Peyer's patch (tissue), 4 donors: ENCODE results near the gene PPARGC1A. TPM values are rescaled to one million over a fixed set of nuclear protein-coding genes. Genes with fewer than 3 reads are reported as not detected.

Source experiments
- DNase-seq, 3 donors: peaks; one replicate each; pipeline ENCODE4 v3.0.0-alpha.2; 2017 to 2019
- H3K27ac ChIP-seq, 4 donors: fragments of 200-600 bp; sonication (generic); one replicate each; pipeline ENCODE4 v1.5.1; 2016 to 2019
- H3K27me3 ChIP-seq, 2 donors: fragments of 200-600 bp; sonication (generic); one replicate each; pipeline ENCODE4 v1.5.1; 2019
- H3K36me3 ChIP-seq, 3 donors: fragments of 200-600 bp; sonication (generic); one replicate each; pipeline ENCODE4 v1.5.1; 2016 to 2019
- H3K4me1 ChIP-seq, 4 donors: fragments of 200-600 bp; sonication (generic); one replicate each; pipeline ENCODE4 v1.5.1; 2016 to 2019
- H3K4me3 ChIP-seq, 4 donors: fragments of 200-600 bp; sonication (generic); 1 replicate in 3 of 4; 2 replicates in 1 of 4; pipeline ENCODE4 v1.5.1; 2016 to 2019; ENCODE audit warnings: mild to moderate bottlenecking in 1 of 4
- H3K9me3 ChIP-seq, 4 donors: fragments of 200-600 bp; sonication (generic); one replicate each; pipeline ENCODE4 v1.5.1; 2016 to 2019; ENCODE audit warnings: mild to moderate bottlenecking in 1 of 4
- POLR2A ChIP-seq, 2 donors: fragments of 450-650 bp; IDR thresholded peaks; one replicate each; pipeline ENCODE4 v1.5.1; 2017; ENCODE audit warnings: antibody characterized with exemption in 2 of 2, mild to moderate bottlenecking in 2 of 2, moderate library complexity in 2 of 2
- total RNA-seq, 4 donors: library from RNA; depleted of rRNA; stranded (reverse); fragments of >200 nt; gene quantifications; one replicate each; pipeline ENCODE4 v1.1.0, GENCODE V29; 2016
- TF ChIP-seq, protein P1 (sequence below), 6 experiments: fragments of 450-650 bp in 4 of 6; fragments of 200-600 bp in 2 of 6; sonication (generic) in 1 of 6; IDR thresholded peaks; one replicate each; pipeline ENCODE4 v1.5.1; 2017 to 2019; ENCODE audit warnings: antibody characterized with exemption in 6 of 6, mild to moderate bottlenecking in 3 of 6, moderate library complexity in 1 of 6

PPARGC1A gene
- total RNA-seq, 4 donors from 2014 or later, result 53.6 to 106 (median 66.0) TPM

DNA sequence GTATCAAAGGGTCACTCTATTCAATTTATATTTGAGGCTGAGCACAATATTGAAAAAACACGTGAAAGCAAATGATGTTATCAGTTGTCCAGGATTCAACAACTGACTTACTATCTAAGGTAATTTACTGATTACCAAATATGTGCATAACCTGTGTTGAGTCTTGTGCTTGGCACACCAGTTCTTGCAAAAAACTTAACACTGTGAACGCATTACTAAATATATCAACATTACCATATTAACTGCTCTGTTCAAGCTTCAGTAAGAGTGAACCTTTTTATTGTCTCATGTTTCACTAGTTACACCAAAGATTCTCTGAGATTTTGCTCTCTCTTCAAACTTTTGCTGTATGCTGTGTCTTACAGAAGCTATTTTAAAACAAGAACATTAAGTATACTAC lies 38.4 kb downstream of the PPARGC1A start:
- TF ChIP-seq, protein P1, sequence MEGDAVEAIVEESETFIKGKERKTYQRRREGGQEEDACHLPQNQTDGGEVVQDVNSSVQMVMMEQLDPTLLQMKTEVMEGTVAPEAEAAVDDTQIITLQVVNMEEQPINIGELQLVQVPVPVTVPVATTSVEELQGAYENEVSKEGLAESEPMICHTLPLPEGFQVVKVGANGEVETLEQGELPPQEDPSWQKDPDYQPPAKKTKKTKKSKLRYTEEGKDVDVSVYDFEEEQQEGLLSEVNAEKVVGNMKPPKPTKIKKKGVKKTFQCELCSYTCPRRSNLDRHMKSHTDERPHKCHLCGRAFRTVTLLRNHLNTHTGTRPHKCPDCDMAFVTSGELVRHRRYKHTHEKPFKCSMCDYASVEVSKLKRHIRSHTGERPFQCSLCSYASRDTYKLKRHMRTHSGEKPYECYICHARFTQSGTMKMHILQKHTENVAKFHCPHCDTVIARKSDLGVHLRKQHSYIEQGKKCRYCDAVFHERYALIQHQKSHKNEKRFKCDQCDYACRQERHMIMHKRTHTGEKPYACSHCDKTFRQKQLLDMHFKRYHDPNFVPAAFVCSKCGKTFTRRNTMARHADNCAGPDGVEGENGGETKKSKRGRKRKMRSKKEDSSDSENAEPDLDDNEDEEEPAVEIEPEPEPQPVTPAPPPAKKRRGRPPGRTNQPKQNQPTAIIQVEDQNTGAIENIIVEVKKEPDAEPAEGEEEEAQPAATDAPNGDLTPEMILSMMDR (IDR thresholded peaks at IDR 0.05), result no peak
- no peak for TF ChIP-seq POLR2A (IDR thresholded peaks at IDR 0.05)
- Histone ChIP-seq H3K27ac (no peak overlapping the region), H3K4me3 (no peak overlapping the region), H3K4me1 (peaks cover 0 to 4% (median 0%) of the 10 kb centered on the region in 4 donors), H3K27me3 (no peaks in the 10 kb centered on the region), H3K9me3 (no peaks in the 10 kb centered on the region), H3K36me3 (no peaks in the 10 kb centered on the region)
- no peak for DNase-seq

DNA sequence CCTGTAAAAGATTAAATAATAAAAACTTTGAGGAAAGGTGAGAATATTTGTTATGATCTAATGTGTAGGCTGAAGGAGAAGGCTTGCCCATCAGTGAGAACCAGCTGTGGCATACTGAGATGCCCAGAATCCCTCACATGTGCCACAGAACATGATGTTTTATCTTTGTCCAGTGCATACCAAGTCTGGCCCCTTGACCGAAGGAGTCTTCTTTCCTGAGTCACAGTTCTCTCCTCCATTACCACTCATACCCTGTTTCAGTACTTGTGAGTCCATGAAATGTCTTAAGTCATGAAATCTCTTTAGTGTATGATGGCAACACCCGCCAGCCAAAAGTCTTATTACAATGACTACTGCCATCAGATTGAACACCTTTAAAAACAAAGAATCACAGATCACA lies 42.7 kb downstream of the PPARGC1A start:
- no peak for TF ChIP-seq POLR2A (IDR thresholded peaks at IDR 0.05)
- TF ChIP-seq, protein P1 (IDR thresholded peaks at IDR 0.05), result no peak
- no peak for DNase-seq
- no peaks in the 10 kb centered on the region for H3K4me1 ChIP-seq
- H3K4me3 ChIP-seq, result no peak overlapping the region
- H3K36me3 ChIP-seq, result no peaks in the 10 kb centered on the region
- H3K9me3 ChIP-seq, result no peaks in the 10 kb centered on the region
- no peaks in the 10 kb centered on the region for H3K27me3 ChIP-seq
- no peak overlapping the region for H3K27ac ChIP-seq

DNA sequence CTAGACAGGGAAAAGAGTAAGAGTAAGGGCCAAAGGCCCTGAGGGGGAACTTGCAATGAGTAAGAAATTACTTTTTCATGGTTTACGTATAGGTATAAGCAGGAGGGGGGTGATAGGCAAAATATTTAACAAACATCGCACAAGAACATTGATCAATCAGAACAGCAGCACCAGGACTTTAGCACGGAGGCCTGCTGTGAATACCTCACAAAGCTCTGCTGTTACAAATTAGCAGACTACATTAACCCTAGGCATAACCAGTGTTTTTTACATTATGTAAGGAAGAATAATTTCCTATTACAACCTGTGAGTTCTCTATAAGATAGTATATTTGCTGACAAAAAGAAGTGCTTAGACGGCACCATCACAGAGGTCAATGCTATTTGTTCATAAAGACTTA lies 44.9 kb downstream of the PPARGC1A start:
- Histone ChIP-seq H3K9me3 (no peaks in the 10 kb centered on the region), H3K27me3 (no peaks in the 10 kb centered on the region), H3K27ac (no peak overlapping the region), H3K4me3 (no peak overlapping the region), H3K36me3 (no peaks in the 10 kb centered on the region), H3K4me1 (no peaks in the 10 kb centered on the region)
- DNase-seq, result no peak
- no peak for TF ChIP-seq POLR2A (IDR thresholded peaks at IDR 0.05)
- TF ChIP-seq, protein P1 (IDR thresholded peaks at IDR 0.05), result no peak

DNA sequence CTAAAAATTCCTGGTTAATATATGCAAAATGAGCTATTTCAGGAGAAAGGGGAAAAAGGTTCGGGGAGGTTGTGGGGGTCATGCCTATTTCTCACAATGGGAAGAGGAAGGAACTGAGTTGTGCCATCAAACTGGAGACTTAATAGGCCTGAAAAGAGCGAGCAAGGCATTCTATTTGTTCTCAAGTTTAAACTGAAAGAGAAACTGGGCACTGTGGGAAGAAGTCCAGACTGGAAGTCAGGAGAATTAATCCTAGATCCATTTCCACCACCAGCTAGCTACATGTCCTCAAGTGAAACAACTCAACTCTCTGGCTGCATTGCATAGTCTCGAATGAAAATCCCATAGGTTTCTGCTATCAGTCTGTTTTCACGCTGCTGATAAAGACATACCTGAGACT lies 50.6 kb downstream of the PPARGC1A start:
- TF ChIP-seq, protein P1 (IDR thresholded peaks at IDR 0.05), result no peak
- no peak for TF ChIP-seq POLR2A (IDR thresholded peaks at IDR 0.05)

DNA sequence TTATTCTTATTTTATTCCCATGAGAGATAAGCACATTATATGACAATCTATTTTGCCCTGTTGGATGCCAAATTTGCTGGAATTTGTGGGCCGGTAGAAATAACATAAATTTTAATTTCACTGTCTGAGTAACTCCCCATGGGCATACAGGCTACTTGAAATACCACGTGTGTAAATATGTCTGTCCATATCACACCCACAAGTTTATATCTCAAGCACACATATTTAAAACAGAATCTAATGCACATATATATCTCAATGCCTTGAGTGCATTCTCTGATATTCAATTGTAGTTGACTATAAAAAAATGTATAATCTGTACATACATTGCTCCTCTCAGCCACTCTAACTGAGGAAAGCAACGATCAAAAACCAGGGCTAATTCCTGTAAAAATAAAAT lies 51.2 kb downstream of the PPARGC1A start:
- TF ChIP-seq POLR2A (IDR thresholded peaks at IDR 0.05), result no peak
- TF ChIP-seq, protein P1 (IDR thresholded peaks at IDR 0.05), result no peak
- H3K27ac ChIP-seq, result no peak overlapping the region
- no peaks in the 10 kb centered on the region for H3K36me3 ChIP-seq
- H3K27me3 ChIP-seq, result no peaks in the 10 kb centered on the region
- H3K4me1 ChIP-seq, result no peaks in the 10 kb centered on the region
- H3K4me3 ChIP-seq, result no peak overlapping the region
- no peaks in the 10 kb centered on the region for H3K9me3 ChIP-seq
- no peak for DNase-seq

More for the DNA sequence above, 50.6 kb downstream of the PPARGC1A start:
- no peaks in the 10 kb centered on the region for H3K4me1 ChIP-seq
- DNase-seq, result no peak
- no peak overlapping the region for H3K4me3 ChIP-seq
- no peaks in the 10 kb centered on the region for H3K27me3 ChIP-seq
- H3K9me3 ChIP-seq, result no peaks in the 10 kb centered on the region
- H3K36me3 ChIP-seq, result no peaks in the 10 kb centered on the region
- H3K27ac ChIP-seq, result no peak overlapping the region

DNA sequence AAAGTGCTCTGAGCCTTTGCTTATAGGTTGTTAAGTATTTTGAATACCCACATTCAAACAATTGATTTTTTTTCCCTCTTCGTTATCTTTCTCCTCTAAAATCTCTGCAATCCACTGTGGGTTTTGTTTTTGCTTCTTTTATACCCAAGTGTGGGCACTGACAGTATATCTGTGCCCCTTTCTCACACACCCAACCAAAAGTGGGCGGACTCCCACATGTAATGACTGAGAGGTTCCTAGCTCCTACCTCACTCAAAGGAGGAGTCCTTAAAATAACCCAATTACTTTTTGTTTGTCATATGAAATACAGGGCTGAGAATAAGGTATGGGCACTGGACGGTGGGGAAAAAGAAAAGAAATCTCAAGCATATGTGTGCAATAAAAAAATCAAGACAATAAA lies 51.7 kb downstream of the PPARGC1A start:
- Histone ChIP-seq H3K9me3 (no peaks in the 10 kb centered on the region), H3K4me3 (no peak overlapping the region), H3K27me3 (no peaks in the 10 kb centered on the region), H3K27ac (no peak overlapping the region), H3K36me3 (no peaks in the 10 kb centered on the region), H3K4me1 (no peaks in the 10 kb centered on the region)
- no peak for TF ChIP-seq POLR2A (IDR thresholded peaks at IDR 0.05)
- TF ChIP-seq, protein P1 (IDR thresholded peaks at IDR 0.05), result no peak
- no peak for DNase-seq
